Neural cell (in vitro differentiated cells): Measurements from ENCODE around the gene RNU6-9. TPM values are rescaled to one million over a fixed set of nuclear protein-coding genes. Genes with fewer than 3 reads are reported as not detected.
"Not testable (repeated sequence)": the region's sequence is repeated elsewhere in the genome, so short reads cannot be mapped to it uniquely, and the experiment has no call there.

Experiments
- H2AFZ ChIP-seq: fragments of 200-600, 300-800 bp; sonication (generic), shearing (Covaris generic); 2 replicates; pipeline ENCODE4 v1.6.0; 2014; ENCODE audit warnings: low read depth, mild to moderate bottlenecking, antibody characterized with exemption, low read length, moderate library complexity
- H3F3A ChIP-seq: fragments of 200-600 bp; shearing (Covaris generic); 2 replicates; pipeline ENCODE4 v1.6.1; 2016; ENCODE audit warnings: mild to moderate bottlenecking, moderate library complexity, mixed read lengths, antibody characterized with exemption, low read length; ENCODE audit not compliant: insufficient read depth, poor library complexity, severe bottlenecking
- H3K27ac ChIP-seq: fragments of 200-600, 300-800 bp; sonication (generic), shearing (Covaris generic); 2 replicates; pipeline ENCODE4 v1.5.1; 2014; ENCODE audit warnings: mild to moderate bottlenecking, low read length, moderate library complexity
- H3K27me3 ChIP-seq: fragments of 300-800, 200-600 bp; sonication (generic), shearing (Covaris generic); 2 replicates; pipeline ENCODE4 v1.6.0; 2014; ENCODE audit warnings: mild to moderate bottlenecking, low read depth, low read length, moderate library complexity; ENCODE audit not compliant: insufficient read depth
- H3K36me3 ChIP-seq: fragments of 300-800, 200-600 bp; sonication (generic), shearing (Covaris generic); 2 replicates; pipeline ENCODE4 v1.5.1; 2014; ENCODE audit warnings: mild to moderate bottlenecking, antibody characterized with exemption, low read length, moderate library complexity; ENCODE audit not compliant: insufficient read depth
- H3K4me2 ChIP-seq: fragments of 300-800, 200-600 bp; sonication (generic), shearing (Covaris generic); 2 replicates; pipeline ENCODE4 v1.6.0; 2014; ENCODE audit warnings: mild to moderate bottlenecking, low read length
- H3K4me3 ChIP-seq: fragments of 300-800, 200-600 bp; sonication (generic), shearing (Covaris generic); 2 replicates; pipeline ENCODE4 v1.5.1; 2014; ENCODE audit warnings: mild to moderate bottlenecking, low read length, moderate library complexity
- H3K79me2 ChIP-seq: fragments of 200-600 bp; shearing (Covaris generic); replicated peaks from 2 replicates; pipeline ENCODE4 v1.6.0; 2014; ENCODE audit warnings: mild to moderate bottlenecking, low read length, moderate library complexity; ENCODE audit not compliant: insufficient read depth
- H3K9ac ChIP-seq: fragments of 300-800, 200-600 bp; sonication (generic), shearing (Covaris generic); 2 replicates; pipeline ENCODE4 v1.6.1; 2016; ENCODE audit warnings: mild to moderate bottlenecking, low read length, mixed read lengths
- H3K9me2 ChIP-seq: fragments of 200-600 bp; shearing (Covaris generic); 2 replicates; pipeline ENCODE4 v1.6.1; 2016; ENCODE audit warnings: mild to moderate bottlenecking, low read length, mixed read lengths; ENCODE audit not compliant: insufficient read depth
- H3K9me3 ChIP-seq: fragments of 200-600, 300-800 bp; sonication (generic), shearing (Covaris generic); 2 replicates; pipeline ENCODE4 v1.6.1; 2016; ENCODE audit warnings: mild to moderate bottlenecking, mixed run types, low read length, moderate library complexity, mixed read lengths
- H4K20me1 ChIP-seq: fragments of 200-600 bp; shearing (Covaris generic); 2 replicates; pipeline ENCODE4 v1.6.1; 2016; ENCODE audit warnings: mild to moderate bottlenecking, mixed run types; ENCODE audit not compliant: insufficient read depth
- EP300 ChIP-seq: fragments of 450-650 bp; conservative IDR thresholded peaks from 2 replicates; pipeline ENCODE4 v1.6.1; 2014; ENCODE audit warnings: antibody characterized with exemption, mild to moderate bottlenecking, moderate library complexity; ENCODE audit not compliant: poor library complexity, severe bottlenecking
- EZH2 ChIP-seq: fragments of 200-600, 300-800 bp; shearing (Covaris generic), sonication (generic); IDR thresholded peaks from 2 replicates; pipeline ENCODE4 v1.6.1; 2014; ENCODE audit warnings: antibody characterized with exemption, low read length, borderline replicate concordance, mild to moderate bottlenecking; ENCODE audit not compliant: insufficient read depth, poor library complexity, severe bottlenecking
- MXI1 ChIP-seq: fragments of 450-650 bp; conservative IDR thresholded peaks from 2 replicates; pipeline ENCODE4 v1.6.1; 2014; ENCODE audit warnings: antibody characterized with exemption, mild to moderate bottlenecking; ENCODE audit not compliant: poor library complexity, severe bottlenecking
- POLR2AphosphoS5 ChIP-seq: IDR thresholded peaks from 2 replicates; pipeline ENCODE4 v1.6.1; 2012
- RAD21 ChIP-seq: fragments of 450-650 bp; conservative IDR thresholded peaks from 2 replicates; pipeline ENCODE4 v1.6.1; 2014; ENCODE audit warnings: antibody characterized with exemption, mild to moderate bottlenecking, moderate library complexity
- SMC3 ChIP-seq: fragments of 450-650 bp; conservative IDR thresholded peaks from 2 replicates; pipeline ENCODE4 v1.6.1; 2014; ENCODE audit warnings: antibody characterized with exemption, mild to moderate bottlenecking, moderate library complexity; ENCODE audit not compliant: poor library complexity
- TAF1 ChIP-seq: IDR thresholded peaks from 2 replicates; pipeline ENCODE4 v1.6.1; 2012; ENCODE audit warnings: low read depth
- polyA plus RNA-seq: library from polyadenylated mRNA; depleted of rRNA; stranded (reverse); fragments of >200 nt; gene quantifications from 2 replicates; pipeline ENCODE4 v1.2.3, GENCODE V29; 2014
- TF ChIP-seq, protein P1 (sequence below): IDR thresholded peaks from 2 replicates; pipeline ENCODE4 v1.6.1; 2012; ENCODE audit warnings: borderline replicate concordance
- TF ChIP-seq, protein P2 (sequence below): fragments of 450-650 bp; IDR thresholded peaks from 2 replicates; pipeline ENCODE4 v1.5.1; 2014; ENCODE audit warnings: antibody characterized with exemption, mild to moderate bottlenecking, moderate library complexity; ENCODE audit not compliant: poor library complexity, severe bottlenecking

The RNU6-9 gene
- polyA plus RNA-seq, 1 donor from 2014 or later = not detected

DNA sequence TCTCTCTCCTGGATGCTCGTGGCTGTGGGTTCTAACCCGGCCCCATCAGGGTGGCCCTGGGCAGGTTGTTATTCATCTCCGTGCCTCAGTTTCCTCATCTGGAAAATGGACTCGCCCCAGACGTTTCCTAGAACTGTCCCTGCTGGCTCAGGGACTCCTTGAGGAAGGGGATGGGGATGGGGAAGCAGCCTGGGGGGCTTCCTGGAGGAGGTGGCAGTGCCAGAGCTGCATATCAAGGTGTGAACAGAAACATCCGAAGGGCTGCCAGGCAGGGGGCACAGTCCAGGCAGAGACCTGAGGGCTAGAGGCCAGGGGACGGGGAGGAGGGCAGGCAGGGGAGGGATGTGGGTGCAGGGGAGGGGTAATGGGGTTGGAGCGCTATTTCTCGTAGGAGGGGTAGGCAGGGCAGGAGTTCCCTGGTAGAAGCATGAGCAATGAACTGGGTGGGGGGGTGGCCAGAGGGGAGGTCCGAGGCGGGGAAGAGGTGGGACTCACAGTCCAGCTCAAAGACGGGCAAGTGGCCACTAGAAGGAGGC is 44.8 kb upstream of the RNU6-9 start:
- no peak overlapping the region for H2AFZ ChIP-seq
- H3K27me3 ChIP-seq = peaks cover 5% of the 10 kb centered on the region
- H3K4me2 ChIP-seq = no peak overlapping the region
- no peaks in the 10 kb centered on the region for H3F3A ChIP-seq
- no peaks in the 10 kb centered on the region for H3K9me2 ChIP-seq
- no peaks in the 10 kb centered on the region for H3K36me3 ChIP-seq
- H3K9me3 ChIP-seq = no peaks in the 10 kb centered on the region
- H3K27ac ChIP-seq = no peak overlapping the region
- TF ChIP-seq SMC3 (no peak), EZH2 (no peak), MXI1 (no peak), EP300 (no peak), RAD21 (no peak), POLR2AphosphoS5 (no peak), TAF1 (no peak)
- TF ChIP-seq, protein P1, sequence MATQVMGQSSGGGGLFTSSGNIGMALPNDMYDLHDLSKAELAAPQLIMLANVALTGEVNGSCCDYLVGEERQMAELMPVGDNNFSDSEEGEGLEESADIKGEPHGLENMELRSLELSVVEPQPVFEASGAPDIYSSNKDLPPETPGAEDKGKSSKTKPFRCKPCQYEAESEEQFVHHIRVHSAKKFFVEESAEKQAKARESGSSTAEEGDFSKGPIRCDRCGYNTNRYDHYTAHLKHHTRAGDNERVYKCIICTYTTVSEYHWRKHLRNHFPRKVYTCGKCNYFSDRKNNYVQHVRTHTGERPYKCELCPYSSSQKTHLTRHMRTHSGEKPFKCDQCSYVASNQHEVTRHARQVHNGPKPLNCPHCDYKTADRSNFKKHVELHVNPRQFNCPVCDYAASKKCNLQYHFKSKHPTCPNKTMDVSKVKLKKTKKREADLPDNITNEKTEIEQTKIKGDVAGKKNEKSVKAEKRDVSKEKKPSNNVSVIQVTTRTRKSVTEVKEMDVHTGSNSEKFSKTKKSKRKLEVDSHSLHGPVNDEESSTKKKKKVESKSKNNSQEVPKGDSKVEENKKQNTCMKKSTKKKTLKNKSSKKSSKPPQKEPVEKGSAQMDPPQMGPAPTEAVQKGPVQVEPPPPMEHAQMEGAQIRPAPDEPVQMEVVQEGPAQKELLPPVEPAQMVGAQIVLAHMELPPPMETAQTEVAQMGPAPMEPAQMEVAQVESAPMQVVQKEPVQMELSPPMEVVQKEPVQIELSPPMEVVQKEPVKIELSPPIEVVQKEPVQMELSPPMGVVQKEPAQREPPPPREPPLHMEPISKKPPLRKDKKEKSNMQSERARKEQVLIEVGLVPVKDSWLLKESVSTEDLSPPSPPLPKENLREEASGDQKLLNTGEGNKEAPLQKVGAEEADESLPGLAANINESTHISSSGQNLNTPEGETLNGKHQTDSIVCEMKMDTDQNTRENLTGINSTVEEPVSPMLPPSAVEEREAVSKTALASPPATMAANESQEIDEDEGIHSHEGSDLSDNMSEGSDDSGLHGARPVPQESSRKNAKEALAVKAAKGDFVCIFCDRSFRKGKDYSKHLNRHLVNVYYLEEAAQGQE = no peak
- TF ChIP-seq, protein P2, sequence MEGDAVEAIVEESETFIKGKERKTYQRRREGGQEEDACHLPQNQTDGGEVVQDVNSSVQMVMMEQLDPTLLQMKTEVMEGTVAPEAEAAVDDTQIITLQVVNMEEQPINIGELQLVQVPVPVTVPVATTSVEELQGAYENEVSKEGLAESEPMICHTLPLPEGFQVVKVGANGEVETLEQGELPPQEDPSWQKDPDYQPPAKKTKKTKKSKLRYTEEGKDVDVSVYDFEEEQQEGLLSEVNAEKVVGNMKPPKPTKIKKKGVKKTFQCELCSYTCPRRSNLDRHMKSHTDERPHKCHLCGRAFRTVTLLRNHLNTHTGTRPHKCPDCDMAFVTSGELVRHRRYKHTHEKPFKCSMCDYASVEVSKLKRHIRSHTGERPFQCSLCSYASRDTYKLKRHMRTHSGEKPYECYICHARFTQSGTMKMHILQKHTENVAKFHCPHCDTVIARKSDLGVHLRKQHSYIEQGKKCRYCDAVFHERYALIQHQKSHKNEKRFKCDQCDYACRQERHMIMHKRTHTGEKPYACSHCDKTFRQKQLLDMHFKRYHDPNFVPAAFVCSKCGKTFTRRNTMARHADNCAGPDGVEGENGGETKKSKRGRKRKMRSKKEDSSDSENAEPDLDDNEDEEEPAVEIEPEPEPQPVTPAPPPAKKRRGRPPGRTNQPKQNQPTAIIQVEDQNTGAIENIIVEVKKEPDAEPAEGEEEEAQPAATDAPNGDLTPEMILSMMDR = no peak
- H3K79me2 ChIP-seq = no peaks in the 10 kb centered on the region
- no peak overlapping the region for H3K9ac ChIP-seq
- no peak overlapping the region for H3K4me3 ChIP-seq
- H4K20me1 ChIP-seq = no peaks in the 10 kb centered on the region

DNA sequence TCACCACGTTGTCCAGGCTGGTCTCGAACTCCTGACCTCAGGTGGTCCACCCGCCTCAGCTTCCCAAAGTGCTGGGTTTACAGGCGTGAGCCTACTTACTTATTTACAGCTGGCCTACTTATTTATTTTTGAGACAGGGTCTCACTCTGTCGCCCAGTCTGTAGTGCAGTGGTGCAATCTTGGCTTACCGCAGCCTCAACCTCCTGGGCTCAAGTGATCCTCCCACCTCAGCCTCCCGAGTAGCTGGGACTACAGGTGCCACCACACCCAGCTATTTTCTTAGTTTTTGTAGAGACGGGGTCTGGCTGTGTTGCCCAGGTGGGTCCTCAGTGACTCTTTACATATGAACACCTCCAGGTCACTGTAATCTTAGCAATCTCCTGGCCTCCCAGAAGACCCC is 44.1 kb upstream of the RNU6-9 start:
- H3K27me3 ChIP-seq = not testable (repeated sequence)

More for the DNA sequence above, 44.1 kb upstream of the RNU6-9 start:
- not testable (repeated sequence) for H3K4me3 ChIP-seq, H3K36me3 ChIP-seq, H3K27ac ChIP-seq, H3K9me2 ChIP-seq, H3K79me2 ChIP-seq, H4K20me1 ChIP-seq, H2AFZ ChIP-seq, H3K9ac ChIP-seq, H3K4me2 ChIP-seq, H3K9me3 ChIP-seq, H3F3A ChIP-seq
